Activated CD8-positive, alpha-beta memory T cell treated with anti-CD3 and anti-CD28 coated beads for 24 hours (primary cell): ENCODE data around the gene MEF2C.

Experiments
- DNase-seq: peaks from one replicate; pipeline ENCODE4 v3.0.0-alpha.2; 2020

The MEF2C gene

DNA sequence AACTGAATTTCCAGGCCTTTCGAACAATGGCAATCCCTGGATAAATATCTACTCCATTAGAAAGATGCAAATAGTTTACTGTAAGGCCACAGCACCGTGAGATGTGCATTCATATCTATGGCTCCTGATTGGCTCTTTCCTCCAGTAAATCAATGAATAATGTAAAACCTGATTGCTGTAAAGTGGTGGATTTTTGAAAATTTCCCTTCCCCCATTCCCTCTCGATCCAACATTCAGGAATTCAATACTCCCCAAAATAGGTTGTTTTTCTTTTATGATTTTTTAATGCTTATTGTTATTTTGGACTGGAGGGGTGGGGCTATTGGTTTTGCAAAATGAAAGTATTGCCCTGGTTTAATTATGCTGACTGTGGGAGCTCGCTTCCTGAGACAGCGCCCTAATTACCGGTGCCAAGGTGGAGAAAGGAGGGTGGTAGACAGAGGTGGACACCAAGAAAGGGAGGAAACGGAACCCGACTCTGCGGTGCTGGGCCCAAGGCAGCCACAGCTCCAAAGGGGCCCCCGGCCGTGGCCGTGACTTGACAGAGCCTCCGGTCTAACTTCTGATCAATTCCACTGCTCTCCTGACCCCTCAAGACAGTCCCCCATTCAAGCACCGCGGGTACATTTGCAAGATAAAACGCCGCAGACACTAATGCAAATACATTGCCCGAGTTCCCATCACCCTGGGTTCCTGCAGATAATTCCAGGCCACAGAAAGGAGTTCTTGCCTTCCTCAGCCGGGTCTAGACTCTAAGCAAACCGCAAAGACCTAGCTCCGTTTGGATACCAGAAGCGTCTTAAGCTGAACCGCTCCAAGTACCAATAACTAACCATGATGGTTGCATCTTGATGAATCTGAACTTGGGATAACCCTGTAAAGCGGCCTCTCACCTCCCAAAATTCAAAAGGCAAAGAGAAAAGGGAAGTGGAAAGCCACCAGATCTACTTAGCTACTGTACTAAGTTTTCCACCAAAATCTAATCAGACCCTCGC is 211.2 kb downstream of the MEF2C start:
- DNase-seq: no peak

- no peak for DNase-seq
These were observed 211.9 kb downstream of the MEF2C start for GRCh38 chr5:88671106-88671504.

GRCh38 chr5:88670461-88670860 is 212.5 kb downstream of the MEF2C start:
- no peak for DNase-seq

- no peak for DNase-seq
These were observed 213.5 kb downstream of the MEF2C start for GRCh38 chr5:88669371-88670050.

DNA sequence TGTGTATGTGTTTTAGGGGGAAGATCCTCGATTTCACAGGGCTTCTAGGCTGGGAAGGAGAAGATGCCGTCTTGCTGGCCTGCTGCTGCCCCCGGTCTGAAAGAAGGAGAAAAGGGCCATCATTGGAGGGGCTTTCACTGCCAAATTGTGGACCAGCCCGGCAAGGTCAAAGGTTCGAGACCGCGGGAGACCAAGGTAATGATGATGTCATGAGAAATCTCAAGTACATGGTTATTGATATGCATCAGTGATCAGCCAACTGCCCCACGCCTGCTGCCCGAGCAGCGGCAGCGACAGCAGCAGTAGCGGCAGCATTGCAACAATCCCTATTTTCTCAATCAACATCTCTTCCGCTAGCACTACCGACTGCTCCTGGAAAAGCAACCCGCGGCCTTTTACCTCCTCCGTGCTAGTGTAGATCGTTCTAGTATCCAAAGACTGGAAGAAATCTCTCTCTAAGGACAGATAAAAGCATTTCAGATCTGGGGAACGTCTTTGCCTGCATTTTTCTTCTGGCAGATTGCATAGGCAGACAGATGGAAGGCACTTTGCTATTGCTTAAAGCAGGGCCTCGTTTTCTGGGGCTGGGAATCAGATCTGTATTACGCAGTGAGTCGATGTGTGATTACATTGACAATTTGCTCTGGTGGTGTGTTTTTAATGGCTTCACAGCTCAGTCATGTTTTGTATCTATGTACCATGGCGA is 215.3 kb downstream of the MEF2C start:
- no peak for DNase-seq
